Peyer's patch (tissue), 4 donors: ENCODE results near the gene GAS7. TPM values are rescaled to one million over a fixed set of nuclear protein-coding genes. Genes with fewer than 3 reads are reported as not detected.

Experiments used
- DNase-seq, 3 donors: peaks; one replicate each; pipeline ENCODE4 v3.0.0-alpha.2; 2017 to 2019
- H3K27ac ChIP-seq, 4 donors: fragments of 200-600 bp; sonication (generic); one replicate each; pipeline ENCODE4 v1.5.1; 2016 to 2019
- H3K27me3 ChIP-seq, 2 donors: fragments of 200-600 bp; sonication (generic); one replicate each; pipeline ENCODE4 v1.5.1; 2019
- H3K36me3 ChIP-seq, 3 donors: fragments of 200-600 bp; sonication (generic); one replicate each; pipeline ENCODE4 v1.5.1; 2016 to 2019
- H3K4me1 ChIP-seq, 4 donors: fragments of 200-600 bp; sonication (generic); one replicate each; pipeline ENCODE4 v1.5.1; 2016 to 2019
- H3K4me3 ChIP-seq, 4 donors: fragments of 200-600 bp; sonication (generic); 1 replicate in 3 of 4; 2 replicates in 1 of 4; pipeline ENCODE4 v1.5.1; 2016 to 2019; ENCODE audit warnings: mild to moderate bottlenecking in 1 of 4
- H3K9me3 ChIP-seq, 4 donors: fragments of 200-600 bp; sonication (generic); one replicate each; pipeline ENCODE4 v1.5.1; 2016 to 2019; ENCODE audit warnings: mild to moderate bottlenecking in 1 of 4
- POLR2A ChIP-seq, 2 donors: fragments of 450-650 bp; IDR thresholded peaks; one replicate each; pipeline ENCODE4 v1.5.1; 2017; ENCODE audit warnings: antibody characterized with exemption in 2 of 2, mild to moderate bottlenecking in 2 of 2, moderate library complexity in 2 of 2
- total RNA-seq, 4 donors: library from RNA; depleted of rRNA; stranded (reverse); fragments of >200 nt; gene quantifications; one replicate each; pipeline ENCODE4 v1.1.0, GENCODE V29; 2016
- TF ChIP-seq, protein P1 (sequence below), 6 experiments: fragments of 450-650 bp in 4 of 6; fragments of 200-600 bp in 2 of 6; sonication (generic) in 1 of 6; IDR thresholded peaks; one replicate each; pipeline ENCODE4 v1.5.1; 2017 to 2019; ENCODE audit warnings: antibody characterized with exemption in 6 of 6, mild to moderate bottlenecking in 3 of 6, moderate library complexity in 1 of 6

Gene GAS7
- total RNA-seq, 4 donors from 2014 or later: 6.8 to 104 (median 27.6) TPM

- no peaks in the 10 kb centered on the region for H3K36me3 ChIP-seq
- no peak for DNase-seq
- H3K27ac ChIP-seq: no peak overlapping the region
- no peaks in the 10 kb centered on the region for H3K9me3 ChIP-seq
- H3K4me1 ChIP-seq: no peaks in the 10 kb centered on the region
- H3K4me3 ChIP-seq: no peak overlapping the region
- TF ChIP-seq POLR2A (IDR thresholded peaks at IDR 0.05): no peak
- TF ChIP-seq, protein P1, sequence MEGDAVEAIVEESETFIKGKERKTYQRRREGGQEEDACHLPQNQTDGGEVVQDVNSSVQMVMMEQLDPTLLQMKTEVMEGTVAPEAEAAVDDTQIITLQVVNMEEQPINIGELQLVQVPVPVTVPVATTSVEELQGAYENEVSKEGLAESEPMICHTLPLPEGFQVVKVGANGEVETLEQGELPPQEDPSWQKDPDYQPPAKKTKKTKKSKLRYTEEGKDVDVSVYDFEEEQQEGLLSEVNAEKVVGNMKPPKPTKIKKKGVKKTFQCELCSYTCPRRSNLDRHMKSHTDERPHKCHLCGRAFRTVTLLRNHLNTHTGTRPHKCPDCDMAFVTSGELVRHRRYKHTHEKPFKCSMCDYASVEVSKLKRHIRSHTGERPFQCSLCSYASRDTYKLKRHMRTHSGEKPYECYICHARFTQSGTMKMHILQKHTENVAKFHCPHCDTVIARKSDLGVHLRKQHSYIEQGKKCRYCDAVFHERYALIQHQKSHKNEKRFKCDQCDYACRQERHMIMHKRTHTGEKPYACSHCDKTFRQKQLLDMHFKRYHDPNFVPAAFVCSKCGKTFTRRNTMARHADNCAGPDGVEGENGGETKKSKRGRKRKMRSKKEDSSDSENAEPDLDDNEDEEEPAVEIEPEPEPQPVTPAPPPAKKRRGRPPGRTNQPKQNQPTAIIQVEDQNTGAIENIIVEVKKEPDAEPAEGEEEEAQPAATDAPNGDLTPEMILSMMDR (IDR thresholded peaks at IDR 0.05): no peak
- no peaks in the 10 kb centered on the region for H3K27me3 ChIP-seq
These were observed 126.3 kb downstream of the GAS7 start for GRCh38 chr17:10072086-10072485.

- H3K9me3 ChIP-seq: no peaks in the 10 kb centered on the region
- no peak overlapping the region for H3K4me3 ChIP-seq
- H3K36me3 ChIP-seq: no peaks in the 10 kb centered on the region
- no peaks in the 10 kb centered on the region for H3K27me3 ChIP-seq
- H3K27ac ChIP-seq: no peak overlapping the region
- DNase-seq: no peak
- no peak for TF ChIP-seq POLR2A (IDR thresholded peaks at IDR 0.05)
- TF ChIP-seq, protein P1 (IDR thresholded peaks at IDR 0.05): no peak
- H3K4me1 ChIP-seq: no peaks in the 10 kb centered on the region
These were observed 127.3 kb downstream of the GAS7 start for GRCh38 chr17:10071141-10071540.

GRCh38 chr17:10070690-10071089 lies 127.7 kb downstream of the GAS7 start:
- H3K36me3 ChIP-seq: no peaks in the 10 kb centered on the region
- H3K27me3 ChIP-seq: no peaks in the 10 kb centered on the region
- no peak for DNase-seq
- no peaks in the 10 kb centered on the region for H3K9me3 ChIP-seq
- H3K27ac ChIP-seq: no peak overlapping the region
- H3K4me1 ChIP-seq: no peaks in the 10 kb centered on the region
- TF ChIP-seq, protein P1 (IDR thresholded peaks at IDR 0.05): no peak
- TF ChIP-seq POLR2A (IDR thresholded peaks at IDR 0.05): no peak
- no peak overlapping the region for H3K4me3 ChIP-seq

- Histone ChIP-seq H3K4me3 (no peak overlapping the region), H3K27ac (peak overlapping the region in 1 of 4 donors; percentile 8), H3K36me3 (no peaks in the 10 kb centered on the region), H3K9me3 (no peaks in the 10 kb centered on the region), H3K27me3 (no peaks in the 10 kb centered on the region), H3K4me1 (no peaks in the 10 kb centered on the region)
- TF ChIP-seq, protein P1 (IDR thresholded peaks at IDR 0.05): no peak
- TF ChIP-seq POLR2A (IDR thresholded peaks at IDR 0.05): no peak
- no peak for DNase-seq
These were observed 129.1 kb downstream of the GAS7 start for GRCh38 chr17:10069301-10069700.

DNA sequence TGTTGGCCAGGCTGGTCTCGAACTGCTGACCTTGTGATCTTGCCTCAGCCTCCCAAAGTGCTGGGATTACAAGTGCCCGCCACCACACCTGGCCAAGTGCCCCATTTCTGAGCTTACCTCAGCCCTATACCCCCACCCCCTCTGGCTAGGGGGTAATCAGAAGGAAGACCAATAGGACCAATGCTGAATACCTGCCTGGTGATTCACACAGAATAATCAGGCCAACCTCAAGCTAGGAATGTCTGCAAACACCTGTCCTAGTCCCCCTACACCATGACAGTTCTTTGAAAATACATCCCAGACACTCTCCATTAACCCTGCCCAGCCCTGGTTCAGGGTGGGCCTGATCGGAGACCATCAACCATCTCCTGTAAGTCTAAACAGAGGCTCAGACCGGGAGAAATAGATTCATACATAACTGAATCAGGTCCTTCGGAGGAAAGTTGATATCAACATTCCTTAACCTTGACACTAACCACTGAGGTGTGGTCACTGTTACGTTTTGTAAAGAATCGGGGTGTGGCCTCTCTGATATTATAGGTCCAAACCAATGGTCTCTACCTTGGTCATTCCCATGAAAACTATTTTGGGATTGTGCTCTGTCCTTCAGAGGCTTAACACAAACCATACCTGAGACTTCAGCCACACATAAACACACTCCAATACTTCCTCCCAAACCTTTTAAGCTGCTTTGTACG lies 130.8 kb downstream of the GAS7 start:
- Histone ChIP-seq H3K9me3 (peaks cover 0 to 4% (median 0%) of the 10 kb centered on the region in 4 donors), H3K27me3 (no peaks in the 10 kb centered on the region), H3K27ac (no peak overlapping the region), H3K36me3 (no peaks in the 10 kb centered on the region), H3K4me3 (no peak overlapping the region), H3K4me1 (no peaks in the 10 kb centered on the region)
- DNase-seq: no peak
- TF ChIP-seq, protein P1 (IDR thresholded peaks at IDR 0.05): no peak
- TF ChIP-seq POLR2A (IDR thresholded peaks at IDR 0.05): no peak
